Measurements from ENCODE around the gene QTRT2. TPM values are rescaled to one million over a fixed set of nuclear protein-coding genes. Genes with fewer than 3 reads are reported as not detected.

Gene QTRT2
- total and polyA plus RNA-seq, 2 experiments from 2014 or later: 8.3 to 11.7 TPM

DNA sequence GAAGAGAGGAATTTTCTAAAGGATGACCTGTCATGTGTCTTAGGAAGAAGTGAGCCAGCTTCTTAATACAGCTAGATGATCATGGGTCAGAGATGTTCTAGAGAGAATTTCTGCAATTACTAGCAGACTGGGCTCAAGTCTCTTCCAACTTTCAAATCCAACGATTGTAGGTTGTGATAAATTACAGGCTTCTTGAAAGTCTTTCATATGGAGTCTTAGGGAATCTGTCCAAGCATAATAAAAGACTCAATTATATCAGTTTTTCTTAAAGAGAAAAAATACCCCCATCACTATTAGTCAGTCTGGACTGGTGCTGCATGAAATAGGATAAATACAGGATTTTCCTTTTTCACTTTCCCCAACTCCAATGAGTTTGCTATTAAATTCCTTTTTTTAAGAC is 63.2 kb downstream of the QTRT2 start:
- H3K27me3 ChIP-seq (replicated peaks; ENCODE audit: insufficient read depth): no peaks in the 10 kb centered on the region
- no peak overlapping the region for H2AFZ ChIP-seq
- in situ Hi-C loops (cut with MboI): no loop called here
- no peak for TF ChIP-seq EZH2 (IDR thresholded peaks at IDR 0.05; ENCODE audit: insufficient read depth, poor library complexity, severe bottlenecking)
- TF ChIP-seq EZH2phosphoT487 (IDR thresholded peaks at IDR 0.05; ENCODE audit: insufficient read depth, low read depth): no peak
- H3K79me2 ChIP-seq (ENCODE audit: insufficient read depth): no peaks in the 10 kb centered on the region
- no peak overlapping the region for H3K27ac ChIP-seq
- no peak for DNase-seq
- no peaks in the 10 kb centered on the region for H3K36me3 ChIP-seq (ENCODE audit: low read depth)
- 0 out of 2 replicates have a peak, but pooled peaks cover 6% of the 10 kb centered on the region for H3F3A ChIP-seq (ENCODE audit: insufficient read depth)
- no peak overlapping the region for H3K4me3 ChIP-seq
- no peak overlapping the region for H3K4me2 ChIP-seq (ENCODE audit: unreplicated experiment)
- no peaks in the 10 kb centered on the region for H3K9me3 ChIP-seq (ENCODE audit: low read depth)
- H4K20me1 ChIP-seq (ENCODE audit: insufficient read depth): no peaks in the 10 kb centered on the region
- WGBS, 2 experiments (ENCODE audit: low coverage in 1 of 2, low lambda C conversion rate in 2 of 2, missing lambda C conversion rate in 2 of 2): 4 to 7% methylated on average over 1 of the region's 1 CpG
- no peak overlapping the region for H3K9ac ChIP-seq
- no peaks in the 10 kb centered on the region for H3K9me2 ChIP-seq (ENCODE audit: insufficient read depth)
- peaks cover 12% of the 10 kb centered on the region for H3K4me1 ChIP-seq (ENCODE audit: insufficient read depth)

- no peak overlapping the region for H2AFZ ChIP-seq
These were observed 63.7 kb downstream of the QTRT2 start for GRCh38 chr3:114120211-114120610.

DNA sequence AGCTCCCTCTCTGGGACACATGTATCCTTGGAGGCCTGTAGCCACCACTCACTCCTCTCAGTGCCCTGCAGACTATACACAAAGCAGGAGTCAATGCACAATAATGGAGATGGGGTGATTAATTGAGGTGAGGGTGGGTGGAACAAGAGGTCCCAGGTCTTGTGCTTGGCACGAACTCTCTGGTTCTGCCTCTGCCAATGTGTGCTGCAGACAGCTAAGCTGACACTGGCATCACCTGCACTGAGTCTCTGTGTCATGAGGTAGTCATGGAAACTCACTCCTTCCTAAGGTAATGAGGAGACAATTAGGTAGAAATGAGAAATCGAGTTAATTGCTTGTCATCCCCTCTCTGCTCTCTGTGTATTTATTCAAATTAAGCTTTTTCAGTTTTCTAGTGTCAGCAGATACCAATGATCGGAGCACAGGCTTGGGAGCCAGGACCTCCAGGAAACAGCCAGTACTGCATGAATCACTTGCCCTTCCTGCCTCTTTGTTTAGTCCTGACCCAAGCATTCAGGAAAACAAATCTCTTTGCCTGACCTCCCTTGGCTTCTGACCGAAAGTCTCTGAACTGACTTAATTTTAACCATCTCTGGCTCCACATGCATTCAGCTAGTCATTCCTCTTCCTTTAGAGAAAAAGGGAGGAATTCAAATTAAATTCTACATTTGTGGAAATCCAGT is 65.6 kb downstream of the QTRT2 start:
- WGBS, 2 experiments (ENCODE audit: low coverage in 1 of 2, low lambda C conversion rate in 2 of 2, missing lambda C conversion rate in 2 of 2): 11 to 19% methylated on average over 4 of the region's 4 CpGs
- Histone ChIP-seq H3K27me3 (replicated peaks; ENCODE audit: insufficient read depth) (no peaks in the 10 kb centered on the region), H3K9me3 (ENCODE audit: low read depth) (no peaks in the 10 kb centered on the region), H3K27ac (no peak overlapping the region), H3K4me2 (ENCODE audit: unreplicated experiment) (peak overlapping the region; percentile 48), H3K4me3 (no peak overlapping the region), H3K4me1 (ENCODE audit: insufficient read depth) (peaks cover 12% of the 10 kb centered on the region), H4K20me1 (ENCODE audit: insufficient read depth) (no peaks in the 10 kb centered on the region), H3K9me2 (ENCODE audit: insufficient read depth) (no peaks in the 10 kb centered on the region), H3K9ac (no peak overlapping the region), H3K36me3 (ENCODE audit: low read depth) (no peaks in the 10 kb centered on the region), H3F3A (ENCODE audit: insufficient read depth) (0 out of 2 replicates have a peak, but pooled peaks cover 6% of the 10 kb centered on the region), H2AFZ (0 out of 2 replicates have a peak overlapping the region, but pooled peaks have one; percentile 5), H3K79me2 (ENCODE audit: insufficient read depth) (no peaks in the 10 kb centered on the region)
- in situ Hi-C loops (cut with MboI): no loop called here
- DNase-seq: peak; percentile 64
- TF ChIP-seq EZH2phosphoT487 (IDR thresholded peaks at IDR 0.05; ENCODE audit: insufficient read depth, low read depth): no peak
- no peak for TF ChIP-seq EZH2 (IDR thresholded peaks at IDR 0.05; ENCODE audit: insufficient read depth, poor library complexity, severe bottlenecking)

More at GRCh38 chr3:114120211-114120610, 63.7 kb downstream of the QTRT2 start:
- Histone ChIP-seq H3K4me3 (no peak overlapping the region), H3K4me2 (ENCODE audit: unreplicated experiment) (no peak overlapping the region), H3K9me2 (ENCODE audit: insufficient read depth) (no peaks in the 10 kb centered on the region), H3K27ac (no peak overlapping the region), H3K36me3 (ENCODE audit: low read depth) (no peaks in the 10 kb centered on the region), H3K9ac (no peak overlapping the region), H4K20me1 (ENCODE audit: insufficient read depth) (no peaks in the 10 kb centered on the region), H3K27me3 (replicated peaks; ENCODE audit: insufficient read depth) (no peaks in the 10 kb centered on the region), H3F3A (ENCODE audit: insufficient read depth) (0 out of 2 replicates have a peak, but pooled peaks cover 6% of the 10 kb centered on the region), H3K4me1 (ENCODE audit: insufficient read depth) (peaks cover 12% of the 10 kb centered on the region), H3K79me2 (ENCODE audit: insufficient read depth) (no peaks in the 10 kb centered on the region), H3K9me3 (ENCODE audit: low read depth) (no peaks in the 10 kb centered on the region)
- no peak for DNase-seq
- in situ Hi-C loops (cut with MboI): no loop called here
- TF ChIP-seq EZH2 (IDR thresholded peaks at IDR 0.05; ENCODE audit: insufficient read depth, poor library complexity, severe bottlenecking): no peak
- TF ChIP-seq EZH2phosphoT487 (IDR thresholded peaks at IDR 0.05; ENCODE audit: insufficient read depth, low read depth): no peak
- WGBS, 2 experiments (ENCODE audit: low coverage in 1 of 2, low lambda C conversion rate in 2 of 2, missing lambda C conversion rate in 2 of 2): 97% methylated on average over 3 of the region's 3 CpGs

- TF ChIP-seq EZH2 (IDR thresholded peaks at IDR 0.05; ENCODE audit: insufficient read depth, poor library complexity, severe bottlenecking): no peak
- TF ChIP-seq EZH2phosphoT487 (IDR thresholded peaks at IDR 0.05; ENCODE audit: insufficient read depth, low read depth): no peak
- Histone ChIP-seq H3K27ac (no peak overlapping the region), H4K20me1 (ENCODE audit: insufficient read depth) (no peaks in the 10 kb centered on the region), H3K9ac (no peak overlapping the region), H3K9me3 (ENCODE audit: low read depth) (no peaks in the 10 kb centered on the region), H3K4me1 (ENCODE audit: insufficient read depth) (peaks cover 12% of the 10 kb centered on the region), H3K36me3 (ENCODE audit: low read depth) (no peaks in the 10 kb centered on the region), H2AFZ (no peak overlapping the region), H3K9me2 (ENCODE audit: insufficient read depth) (no peaks in the 10 kb centered on the region), H3K27me3 (replicated peaks; ENCODE audit: insufficient read depth) (no peaks in the 10 kb centered on the region), H3K79me2 (ENCODE audit: insufficient read depth) (no peaks in the 10 kb centered on the region), H3K4me2 (ENCODE audit: unreplicated experiment) (no peak overlapping the region), H3K4me3 (no peak overlapping the region), H3F3A (ENCODE audit: insufficient read depth) (0 out of 2 replicates have a peak, but pooled peaks cover 6% of the 10 kb centered on the region)
- 24 to 25% methylated on average over 1 of the region's 1 CpG for WGBS, 2 experiments (ENCODE audit: low coverage in 1 of 2, low lambda C conversion rate in 2 of 2, missing lambda C conversion rate in 2 of 2)
- in situ Hi-C loops (cut with MboI): no loop called here
- DNase-seq: no peak
These were observed 69.9 kb downstream of the QTRT2 start for GRCh38 chr3:114126461-114126860.

Data from GM23248 (cell line).